ENCODE data around the gene SNPH.
"Not testable (repeated sequence)": the region's sequence is repeated elsewhere in the genome, so short reads cannot be mapped to it uniquely, and the experiment has no call there.

Gene SNPH

DNA sequence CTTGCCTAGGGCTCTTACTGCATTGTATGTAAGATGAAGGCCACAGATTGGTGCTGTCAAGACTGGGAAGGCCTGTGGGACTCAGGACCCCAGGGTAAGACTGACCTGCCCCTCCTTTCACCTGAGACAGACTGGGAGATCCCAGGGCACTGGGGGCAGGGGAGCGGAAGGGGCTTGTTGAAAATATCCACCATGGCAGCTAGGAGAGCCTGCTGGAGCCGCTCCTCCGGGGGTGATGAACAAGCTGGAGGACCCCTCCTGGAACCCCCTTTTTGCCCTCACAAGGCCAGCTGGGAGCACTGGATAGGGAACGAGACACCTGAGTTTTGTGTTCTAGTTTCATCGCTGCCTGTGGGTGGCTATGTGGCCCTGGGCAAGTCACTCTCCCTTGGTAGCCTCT is 72.0 kb downstream of the SNPH start:
- Mint-ChIP-seq H3K36me3 (ENCODE audit: low read depth) (peaks cover 9% of the 10 kb centered on the region), H3K4me1 (peaks cover 28% of the 10 kb centered on the region), H3K27ac (no peak overlapping the region), H3K27me3 (no peaks in the 10 kb centered on the region), H3K4me3 (no peak overlapping the region), H3K9me3 (no peaks in the 10 kb centered on the region)
- DNase-seq (no peak), ATAC-seq (no peak)

DNA sequence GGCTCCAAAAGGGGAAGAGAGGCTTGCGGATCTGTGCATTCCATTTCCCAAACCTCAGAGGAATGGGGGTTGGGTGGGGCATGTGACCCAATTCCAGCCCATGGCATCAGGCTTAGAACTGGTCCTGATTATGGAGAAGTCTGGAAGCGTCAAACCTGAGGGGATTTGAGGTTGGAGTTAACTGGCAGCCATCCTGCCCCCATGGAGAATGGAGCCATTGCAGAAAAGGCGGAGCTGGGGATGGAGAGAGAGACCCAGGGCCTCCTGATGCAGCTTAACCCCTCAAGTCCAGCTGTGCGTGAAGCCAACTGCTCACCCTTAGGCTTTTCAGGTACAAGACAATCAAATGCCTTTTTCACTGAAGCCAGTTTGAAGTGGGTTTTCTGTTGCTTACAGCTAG is 72.7 kb downstream of the SNPH start:
- no peak for DNase-seq
- H3K4me1 Mint-ChIP-seq, result peaks cover 27% of the 10 kb centered on the region

DNA sequence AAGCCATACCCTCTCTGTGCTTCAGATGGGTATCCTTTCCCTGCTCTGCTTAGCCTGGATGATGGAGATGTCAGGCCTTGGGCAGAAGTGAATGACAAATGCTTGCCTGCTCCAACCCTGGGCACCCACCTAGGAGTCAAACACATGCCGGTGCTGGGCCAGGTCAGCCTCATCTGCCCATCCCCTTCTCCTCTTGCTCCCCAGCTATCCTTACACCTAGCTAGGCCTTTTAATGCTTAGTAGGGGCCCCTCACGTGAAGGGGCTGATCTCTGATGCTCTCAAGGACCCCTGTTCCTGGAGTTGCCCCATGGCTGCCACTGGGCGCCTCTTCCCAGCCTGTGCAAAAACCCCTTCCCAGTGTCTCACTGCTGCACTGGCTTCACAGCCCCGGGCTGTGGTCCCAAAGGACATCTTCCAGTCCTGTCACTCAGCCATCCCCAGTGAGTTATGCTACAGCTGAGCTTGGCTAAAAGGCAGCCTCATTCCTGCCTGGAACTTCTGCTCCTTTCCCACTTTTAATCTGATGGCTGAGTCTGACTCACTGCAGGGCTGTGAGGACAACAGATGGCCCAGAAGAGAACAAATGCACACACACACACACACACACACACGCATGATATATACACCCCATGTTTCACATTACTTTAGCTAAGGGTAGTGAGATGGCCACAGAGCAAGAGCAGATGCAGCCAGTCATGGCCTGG is 75.6 kb downstream of the SNPH start:
- ATAC-seq, result no peak
- Mint-ChIP-seq H3K27me3 (no peaks in the 10 kb centered on the region), H3K4me1 (peaks cover 25% of the 10 kb centered on the region), H3K4me3 (no peak overlapping the region), H3K27ac (no peak overlapping the region), H3K9me3 (no peaks in the 10 kb centered on the region), H3K36me3 (ENCODE audit: low read depth) (peaks cover 2% of the 10 kb centered on the region)
- no peak for DNase-seq

More for the DNA sequence above, 72.7 kb downstream of the SNPH start:
- Mint-ChIP-seq H3K4me3 (no peak overlapping the region), H3K27me3 (no peaks in the 10 kb centered on the region), H3K9me3 (no peaks in the 10 kb centered on the region), H3K36me3 (ENCODE audit: low read depth) (peaks cover 5% of the 10 kb centered on the region), H3K27ac (no peak overlapping the region)
- no peak for ATAC-seq

DNA sequence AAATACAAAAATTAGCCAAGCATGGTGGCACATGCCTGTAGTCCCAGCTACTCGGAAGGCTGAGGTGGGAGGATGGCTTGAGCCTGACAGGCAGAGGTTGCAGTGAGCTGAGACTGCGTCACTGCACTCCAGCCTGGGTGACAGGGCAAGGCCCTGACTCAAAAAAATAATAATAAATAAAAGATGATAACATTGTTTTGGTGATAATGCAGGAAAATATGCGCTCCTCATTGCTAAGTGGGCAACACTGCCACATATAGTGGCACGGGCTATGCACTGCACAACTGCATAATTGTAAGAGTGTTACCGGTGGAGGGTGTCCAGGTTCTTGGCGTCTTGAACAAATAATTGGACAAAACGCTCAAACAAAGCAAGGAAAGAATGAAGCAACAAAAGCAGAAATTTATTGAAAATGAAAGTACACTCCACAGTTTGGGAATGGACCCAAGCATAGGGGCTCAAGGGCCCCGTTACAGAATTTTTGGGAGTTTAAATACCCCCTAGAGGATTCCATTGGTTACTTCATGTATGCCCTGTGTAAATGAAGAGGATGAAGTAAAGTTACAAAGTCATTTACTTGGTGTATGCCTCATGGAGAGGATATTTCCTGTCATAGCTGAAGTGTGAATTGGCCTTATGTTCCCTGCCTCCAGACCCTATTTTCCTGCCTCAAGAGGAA is 77.5 kb downstream of the SNPH start:
- H3K27ac Mint-ChIP-seq, H3K4me3 Mint-ChIP-seq, DNase-seq, H3K27me3 Mint-ChIP-seq, H3K9me3 Mint-ChIP-seq, ATAC-seq: not testable (repeated sequence)
- peaks cover 11% of the 10 kb centered on the region for H3K36me3 Mint-ChIP-seq (ENCODE audit: low read depth)
- peaks cover 29% of the 10 kb centered on the region for H3K4me1 Mint-ChIP-seq

DNA sequence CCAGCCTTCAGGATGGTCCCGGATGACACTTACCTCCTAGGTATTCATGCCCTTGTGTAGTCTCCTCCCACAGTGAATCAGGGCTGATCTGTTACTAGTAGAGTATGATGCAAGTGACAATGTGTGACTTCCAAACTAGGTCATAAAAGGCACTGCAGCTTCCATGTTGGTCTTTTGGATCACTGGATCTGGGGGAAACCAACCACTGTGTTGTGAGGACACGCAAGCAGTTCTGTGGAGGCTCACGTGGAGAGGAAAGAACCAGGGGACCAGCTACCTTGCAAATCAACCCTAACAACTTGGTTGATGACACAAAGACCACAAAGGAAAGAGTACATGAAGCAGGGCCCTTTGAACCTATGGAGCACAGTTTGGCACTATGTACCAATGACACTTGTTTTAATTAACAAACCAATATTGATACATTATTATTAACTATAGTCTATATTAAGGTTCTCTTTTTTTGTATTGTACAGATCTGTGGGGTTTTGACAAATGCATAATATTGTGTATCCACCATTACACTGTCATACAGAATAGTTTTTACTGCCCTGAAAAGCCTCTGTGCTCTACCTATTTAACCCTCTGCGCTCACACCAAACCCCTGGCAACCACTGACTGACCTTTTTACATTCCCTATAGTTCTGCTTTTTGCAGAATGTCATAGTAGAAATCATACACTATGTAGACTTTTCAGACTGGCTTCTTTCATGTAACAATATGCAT is 79.1 kb downstream of the SNPH start:
- ATAC-seq, result peak; percentile 71
- H3K4me1 Mint-ChIP-seq, result peaks cover 29% of the 10 kb centered on the region
- no peak overlapping the region for H3K4me3 Mint-ChIP-seq
- peaks cover 12% of the 10 kb centered on the region for H3K9me3 Mint-ChIP-seq
- DNase-seq, result no peak
- H3K36me3 Mint-ChIP-seq (ENCODE audit: low read depth), result peaks cover 15% of the 10 kb centered on the region
- H3K27ac Mint-ChIP-seq, result peak overlapping the region; percentile 18
- H3K27me3 Mint-ChIP-seq, result no peaks in the 10 kb centered on the region

DNA sequence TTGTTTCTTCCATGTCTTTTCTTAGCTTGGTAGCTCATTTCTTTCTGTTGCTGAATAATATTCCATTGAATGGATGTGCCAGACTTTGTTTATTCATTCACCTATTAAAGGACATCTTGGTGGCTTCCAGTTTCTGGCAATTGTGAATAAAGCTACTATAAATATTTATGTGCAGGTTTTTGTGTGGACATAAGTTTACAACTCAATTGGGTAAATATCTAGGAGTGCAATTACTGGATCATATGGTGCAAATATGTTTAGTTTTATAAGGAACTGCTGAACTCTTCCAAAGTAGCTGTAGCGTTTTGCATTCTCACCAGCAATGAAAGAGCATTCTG is 79.6 kb downstream of the SNPH start:
- Mint-ChIP-seq H3K27me3 (no peaks in the 10 kb centered on the region), H3K4me1 (peaks cover 29% of the 10 kb centered on the region), H3K9me3 (peaks cover 17% of the 10 kb centered on the region), H3K27ac (peak overlapping the region; percentile 18), H3K36me3 (ENCODE audit: low read depth) (peaks cover 20% of the 10 kb centered on the region), H3K4me3 (no peak overlapping the region)
- DNase-seq (no peak), ATAC-seq (no peak)

DNA sequence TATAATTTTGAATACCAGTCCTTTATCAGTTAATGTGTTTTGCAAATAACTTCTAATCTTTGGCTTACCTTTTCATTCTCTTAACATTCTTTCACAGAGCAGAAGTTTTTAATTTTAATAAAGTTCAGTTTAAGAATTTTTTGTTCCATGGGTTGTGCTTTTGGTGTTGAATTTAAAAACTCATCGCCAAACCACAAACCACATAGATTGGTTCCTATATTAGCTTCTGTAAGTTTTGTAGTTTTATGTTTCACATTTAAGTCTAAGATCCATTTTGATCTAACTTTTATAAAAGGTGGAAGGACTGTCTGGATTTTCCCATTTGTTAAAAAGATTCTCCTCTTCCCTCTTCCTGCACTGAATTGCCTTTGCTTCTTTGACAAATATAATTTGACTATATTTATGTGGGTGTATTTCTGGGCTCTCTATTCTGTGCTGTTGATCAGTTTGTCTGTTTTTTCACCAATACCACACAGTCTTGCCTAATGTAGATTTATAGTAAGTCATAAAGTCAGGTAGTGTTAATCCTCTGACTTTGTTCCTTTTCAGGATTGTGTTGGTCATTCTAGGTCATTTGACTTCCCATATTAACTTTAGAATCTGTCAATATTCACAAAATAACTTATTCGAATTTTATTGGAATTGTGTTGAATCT is 80.3 kb downstream of the SNPH start:
- H3K9me3 Mint-ChIP-seq, result peaks cover 21% of the 10 kb centered on the region
- peaks cover 29% of the 10 kb centered on the region for H3K4me1 Mint-ChIP-seq
- H3K27me3 Mint-ChIP-seq, result no peaks in the 10 kb centered on the region
- H3K4me3 Mint-ChIP-seq, result peak overlapping the region; percentile 32
- ATAC-seq, result no peak
- H3K27ac Mint-ChIP-seq, result peak overlapping the region; percentile 70
- peaks cover 26% of the 10 kb centered on the region for H3K36me3 Mint-ChIP-seq (ENCODE audit: low read depth)
- DNase-seq, result no peak

DNA sequence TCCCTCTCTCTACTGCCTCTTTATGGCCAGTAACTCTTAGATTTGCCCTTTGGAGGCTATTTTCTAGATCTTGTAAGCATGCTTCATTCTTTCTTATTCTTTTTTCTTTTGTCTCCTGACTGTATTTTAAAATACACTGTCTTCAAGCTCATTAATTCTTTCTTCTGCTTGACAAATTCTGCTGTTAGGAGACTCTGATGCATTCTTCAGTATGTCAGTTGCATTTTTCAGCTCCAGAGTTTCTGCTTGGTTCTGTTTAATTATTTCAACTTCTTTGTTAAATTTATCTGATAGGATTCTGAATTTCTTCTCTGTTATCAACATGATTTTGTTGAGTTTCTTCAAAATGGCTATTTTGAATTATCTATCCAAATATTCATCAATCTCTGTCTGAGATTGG is 87.9 kb downstream of the SNPH start:
- Mint-ChIP-seq H3K27ac (no peak overlapping the region), H3K4me3 (no peak overlapping the region), H3K27me3 (no peaks in the 10 kb centered on the region), H3K36me3 (ENCODE audit: low read depth) (peaks cover 62% of the 10 kb centered on the region), H3K9me3 (peaks cover 28% of the 10 kb centered on the region), H3K4me1 (peaks cover 25% of the 10 kb centered on the region)
- DNase-seq (no peak), ATAC-seq (no peak)

DNA sequence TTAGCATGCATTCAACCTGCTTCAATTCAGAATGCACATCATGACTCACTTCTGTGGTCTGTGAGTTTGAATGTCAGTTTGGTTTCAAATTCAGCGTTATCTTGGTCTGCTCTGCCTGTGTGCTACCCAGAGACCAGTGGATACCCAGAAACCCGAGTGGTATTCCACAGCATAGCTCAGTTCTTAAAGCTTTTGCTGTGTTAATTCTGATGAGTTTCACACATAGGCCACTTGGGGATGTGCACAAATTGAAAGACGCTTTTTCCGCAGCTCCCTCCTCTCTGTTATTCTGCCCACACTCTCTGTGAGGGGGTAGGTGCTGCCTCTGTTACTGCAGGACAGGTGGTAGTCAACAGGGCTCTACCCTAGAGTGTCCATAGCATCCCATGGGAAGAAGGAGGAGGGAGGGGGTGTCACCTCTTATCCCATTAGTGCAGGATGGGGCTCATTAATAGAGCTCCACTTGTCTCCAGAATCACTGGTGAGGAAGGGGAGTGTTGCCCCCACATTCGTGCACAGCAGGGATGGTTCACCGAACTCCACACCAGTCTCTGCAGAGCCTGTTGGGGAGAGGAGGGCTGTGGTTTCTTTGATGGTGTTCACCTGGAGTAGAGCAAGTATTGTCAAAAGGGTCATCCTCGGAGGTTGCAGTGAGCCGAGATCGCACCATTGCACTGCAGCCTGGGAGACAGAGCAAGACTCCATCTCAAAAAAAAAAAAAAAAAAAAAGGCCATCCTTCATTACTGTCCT is 92.0 kb downstream of the SNPH start:
- Mint-ChIP-seq H3K36me3 (ENCODE audit: low read depth) (peaks cover 71% of the 10 kb centered on the region), H3K27ac (peak overlapping the region; percentile 73), H3K27me3 (no peaks in the 10 kb centered on the region), H3K4me3 (peak overlapping the region; percentile 45), H3K4me1 (peaks cover 65% of the 10 kb centered on the region), H3K9me3 (peaks cover 5% of the 10 kb centered on the region)
- peak; percentile 36 for DNase-seq
- peak; percentile 97 for ATAC-seq

Measured in activated naive CD8-positive, alpha-beta T cell treated with anti-CD3 and anti-CD28 coated beads, Interleukin-2, amount 50 U/mL, for 24 hours (primary cell).